K562 (cell line): ENCODE data around the gene COL11A2. TPM values are rescaled to one million over a fixed set of nuclear protein-coding genes. Genes with fewer than 3 reads are reported as not detected.

ENCODE experiments used
- ATAC-seq: fragments of 200-7000 bp; cut with Tn5 transposase; 3 replicates; pipeline ENCODE4 v1.9.1; 2020; ENCODE audit warnings: moderate library complexity
- BruUV-seq: library from RNA; stranded (reverse); fragments of 400-500 nt; replicated peaks from 2 replicates; lab custom pipeline; 2021; lab: Mats Ljungman, UMichigan
- CTCF ChIA-PET: fragments of 300-600 bp; formaldehyde crosslinking; extraction: SDS; loops from one replicate; lab custom pipeline; 2021; ENCODE audit warnings: low intra/inter-chr PET ratio; lab: Yijun Ruan, JAX
- POLR2A ChIA-PET: fragments of 300-600, 350-650 bp; sonication (Branson Sonifier 250); formaldehyde crosslinking; extraction: SDS; loops from one replicate; lab custom pipeline; 2021; ENCODE audit warnings: antibody characterized with exemption, inconsistent platforms; lab: Yijun Ruan, JAX
- DNase-seq, 4 experiments: peaks; one replicate each; pipeline versions ENCODE4 v3.0.0 to v3.0.0-alpha.2; 2011 to 2018; ENCODE audit warnings: low spot score in 3 of 4, mixed read lengths in 3 of 4; ENCODE audit errors: extremely low read depth in 1 of 4
- FAIRE-seq: peaks from 2 replicates; lab custom pipeline; 2011; peaks lifted over from hg19 to GRCh38; lab: Jason Lieb, UNC
- H2AFZ ChIP-seq: 2 replicates; pipeline ENCODE4 v1.6.0; 2011; ENCODE audit warnings: low read depth, low read length, control low read depth, inconsistent platforms
- H3K27ac ChIP-seq: fragments of 200-600 bp; 3 replicates; pipeline ENCODE4 v1.8.0; 2011; ENCODE audit warnings: low read depth, mild to moderate bottlenecking, control low read depth, inconsistent platforms, low read length, moderate library complexity, mixed read lengths; ENCODE audit errors: extremely low read depth
- H3K27me3 ChIP-seq, 2 experiments: fragments of 300-600 bp in 1 of 2; 2 replicates in 1 of 2; 3 replicates in 1 of 2; pipeline versions ENCODE4 v1.6.0 to v1.8.0; 2011; ENCODE audit warnings: inconsistent platforms in 2 of 2, low read length in 2 of 2, mild to moderate bottlenecking in 1 of 2, mixed read lengths in 1 of 2, moderate library complexity in 1 of 2; ENCODE audit not compliant: control insufficient read depth in 2 of 2, insufficient read depth in 2 of 2
- H3K36me3 ChIP-seq: fragments of 300-600 bp; 3 replicates; pipeline ENCODE4 v1.8.0; 2011; ENCODE audit warnings: mild to moderate bottlenecking, low read length, inconsistent platforms; ENCODE audit not compliant: control insufficient read depth, insufficient read depth
- H3K4me1 ChIP-seq, 2 experiments: fragments of 200-600 bp in 1 of 2; replicated peaks in 1 of 2; 2 replicates in 1 of 2; 3 replicates in 1 of 2; pipeline versions ENCODE4 v1.5.1 to v1.8.0; 2011; ENCODE audit warnings: inconsistent platforms in 2 of 2, low read length in 2 of 2, mild to moderate bottlenecking in 1 of 2, mixed read lengths in 1 of 2, moderate library complexity in 1 of 2; ENCODE audit not compliant: control insufficient read depth in 2 of 2, insufficient read depth in 2 of 2
- H3K4me2 ChIP-seq: 2 replicates; pipeline ENCODE4 v1.6.1; 2011; ENCODE audit warnings: low read length, control low read depth, inconsistent platforms, mixed read lengths; ENCODE audit not compliant: insufficient read depth
- H3K4me3 ChIP-seq: fragments of 200-600 bp; sonication (generic), shearing (Covaris generic); 2 replicates; pipeline ENCODE4 v1.5.1; 2016; ENCODE audit warnings: control low read depth, inconsistent platforms
- H3K79me2 ChIP-seq: fragments of 200-600 bp; 3 replicates; pipeline ENCODE4 v1.8.0; 2011; ENCODE audit warnings: low read length, inconsistent platforms; ENCODE audit not compliant: control insufficient read depth, insufficient read depth
- H3K9ac ChIP-seq, 2 experiments: 2 replicates each; pipeline versions ENCODE4 v1.6.0 to v1.6.1; 2011; ENCODE audit warnings: low read depth in 2 of 2, low read length in 2 of 2, control low read depth in 1 of 2, inconsistent platforms in 1 of 2, mild to moderate bottlenecking in 1 of 2, mixed read lengths in 1 of 2; ENCODE audit not compliant: insufficient read depth in 1 of 2
- H3K9me1 ChIP-seq: one replicate; pipeline ENCODE4 v1.6.0; 2011; ENCODE audit warnings: inconsistent platforms, mild to moderate bottlenecking, low read length, moderate library complexity; ENCODE audit not compliant: control insufficient read depth, insufficient read depth
- H3K9me3 ChIP-seq: replicated peaks from 2 replicates; pipeline ENCODE4 v1.5.1; 2011; ENCODE audit warnings: low read depth, low read length, inconsistent platforms; ENCODE audit not compliant: control insufficient read depth, insufficient read depth
- H4K20me1 ChIP-seq: replicated peaks from 2 replicates; pipeline ENCODE4 v1.6.1; 2011; ENCODE audit warnings: low read length, inconsistent platforms, mixed read lengths; ENCODE audit not compliant: control insufficient read depth, insufficient read depth
- COPS2 ChIP-seq: fragments of 450-650 bp; conservative IDR thresholded peaks from 2 replicates; pipeline ENCODE4 v1.6.1; 2016; ENCODE audit warnings: mild to moderate bottlenecking, moderate library complexity
- ETV5 ChIP-seq: sonication (generic); formaldehyde crosslinking; IDR thresholded peaks from 2 replicates; pipeline ENCODE4 v1.4.0; 2020; ENCODE audit warnings: low read depth, mild to moderate bottlenecking, missing genetic modification reagents
- FOXP1 ChIP-seq: sonication (generic); formaldehyde crosslinking; IDR thresholded peaks from 2 replicates; pipeline ENCODE4 v1.8.0; 2022; ENCODE audit warnings: mild to moderate bottlenecking, missing genetic modification reagents
- L3MBTL2 ChIP-seq: fragments of 450-650 bp; IDR thresholded peaks from 2 replicates; pipeline ENCODE4 v1.6.1; 2016; ENCODE audit warnings: mild to moderate bottlenecking, moderate library complexity
- MCM2 ChIP-seq: fragments of 450-650 bp; IDR thresholded peaks from 2 replicates; pipeline ENCODE4 v1.6.1; 2017; ENCODE audit warnings: low read depth, mild to moderate bottlenecking
- NFRKB ChIP-seq: fragments of 450-650 bp; IDR thresholded peaks from 2 replicates; pipeline ENCODE4 v1.6.1; 2016; ENCODE audit warnings: low read depth
- RBFOX2 ChIP-seq: fragments of 200-400 bp; formaldehyde crosslinking; IDR thresholded peaks from 2 replicates; pipeline ENCODE4 v1.6.1; 2017; ENCODE audit warnings: low read depth, mild to moderate bottlenecking, low read length, moderate library complexity
- ZBTB8A ChIP-seq: fragments of 450-650 bp; IDR thresholded peaks from 2 replicates; pipeline ENCODE4 v1.6.1; 2018; ENCODE audit warnings: mild to moderate bottlenecking, moderate library complexity; ENCODE audit not compliant: partially characterized antibody
- ZNF121 ChIP-seq: sonication (generic); formaldehyde crosslinking; conservative IDR thresholded peaks from 2 replicates; pipeline ENCODE4 v1.8.0; 2022; ENCODE audit warnings: missing genetic modification reagents
- ZNF507 ChIP-seq: conservative IDR thresholded peaks from 2 replicates; pipeline ENCODE4 v1.6.1; 2017; ENCODE audit warnings: missing genetic modification characterization, missing compliant biosample characterization
- ZNF584 ChIP-seq: fragments of 200-800 bp; sonication (Bioruptor generic); IDR thresholded peaks from 2 replicates; pipeline ENCODE4 v1.6.1; 2016; ENCODE audit warnings: low read depth, mild to moderate bottlenecking, missing genetic modification characterization, missing compliant biosample characterization
- WGBS: fragments of 100-300 bp; shearing (Covaris generic); methylation state at CpG from one replicate; pipeline ENCODE4 v1.1.6; 2016; ENCODE audit warnings: low coverage, mixed read lengths; ENCODE audit not compliant: insufficient coverage; ENCODE audit errors: missing lambda C conversion rate; 5-methylcytosine and 5-hydroxymethylcytosine counted together
- in situ Hi-C: fragments of 300-500 bp; cut with MboI; formaldehyde crosslinking; loops from 4 replicates; pipeline ENCODE4 v1.15.0; 2018; ENCODE audit warnings: inconsistent platforms, mixed read lengths
- intact Hi-C: fragments of 100-400 bp; cut with micrococcal nuclease; formaldehyde crosslinking; loops from 2 replicates; pipeline ENCODE4 v1.14.2; 2022
- polyA plus RNA-seq, 8 experiments: library from polyadenylated mRNA; depleted of rRNA in 4 of 8; stranded (reverse) in 5 of 8; unstranded in 3 of 8; fragments of >200 nt; fragmentation: Nextera tagmentation in 2 of 8; fragmentation: Illumina TruSeq in 1 of 8; extraction: Ambion mirVana in 2 of 8; extraction: Trizol in 1 of 8; gene quantifications; 2 replicates each; pipeline versions ENCODE4 v1.2.1 to v1.2.3, GENCODE V29; 2011 to 2014; ENCODE audit warnings: inconsistent platforms in 1 of 8, missing spikeins in 1 of 8
- total RNA-seq, 7 experiments: library from RNA; depleted of rRNA in 6 of 7; stranded (reverse); fragments of >200 nt in 6 of 7; fragmentation: Illumina TruSeq in 2 of 7; extraction: Trizol in 2 of 7; gene quantifications; 2 replicates each; pipeline versions ENCODE4 v1.2.1 to v1.2.3, GENCODE V29; 2011 to 2021; ENCODE audit warnings: low replicate concordance in 1 of 7
- TF ChIP-seq, protein P1 (sequence below), 2 experiments: fragments of 200-800 bp in 1 of 2; sonication (Bioruptor generic) in 1 of 2; sonication (generic) in 1 of 2; formaldehyde crosslinking in 1 of 2; IDR thresholded peaks in 1 of 2; conservative IDR thresholded peaks in 1 of 2; 2 replicates each; pipeline versions ENCODE4 v1.5.0 to v1.6.1; 2016 to 2020; ENCODE audit warnings: missing compliant biosample characterization in 1 of 2, missing genetic modification characterization in 1 of 2, missing genetic modification reagents in 1 of 2
- TF ChIP-seq, protein P2 (sequence below): fragments of 450-650 bp; IDR thresholded peaks from 2 replicates; pipeline ENCODE4 v1.6.1; 2017; ENCODE audit warnings: mild to moderate bottlenecking, moderate library complexity
- TF ChIP-seq, protein P3 (sequence below): fragments of 250-450 bp; sonication (Bioruptor Pico); IDR thresholded peaks from 2 replicates; pipeline ENCODE4 v1.4.0; 2020; ENCODE audit warnings: borderline replicate concordance
- TF ChIP-seq, protein P4 (sequence below): fragments of 200-400 bp; formaldehyde crosslinking; IDR thresholded peaks from 2 replicates; pipeline ENCODE4 v1.6.1; 2017; ENCODE audit warnings: mild to moderate bottlenecking, low read depth, low read length, moderate library complexity

The COL11A2 gene
- total and polyA plus RNA-seq, 9 of the 15 experiments (the other 6 are each of a cell fraction or from before 2014, with no cell fraction given): 0.04 to 0.35 (median 0.09) TPM; not detected in 1

DNA sequence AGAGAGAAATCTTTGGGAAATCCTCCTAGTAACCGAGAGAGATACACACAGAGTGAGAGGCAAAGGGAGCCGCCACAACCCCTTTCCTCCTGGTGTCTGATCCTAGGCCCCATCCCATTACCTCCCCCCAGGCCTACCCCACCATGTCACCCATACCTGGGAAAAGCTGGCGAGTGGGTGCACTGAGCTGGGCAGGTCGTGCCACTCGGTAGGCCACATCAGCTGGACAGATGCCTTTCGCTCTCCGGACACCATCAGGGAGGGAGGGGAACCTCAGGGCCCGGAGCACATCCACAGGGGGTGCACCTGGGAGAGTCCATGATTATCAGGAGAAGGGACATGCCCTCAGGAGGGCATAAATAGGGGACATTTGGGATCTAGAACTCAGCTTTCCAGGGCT, 3.1 kb downstream of the COL11A2 start:
- in situ Hi-C loops: no loop called here
- no peak for ATAC-seq
- H3K79me2 ChIP-seq: no peaks in the 10 kb centered on the region
- POLR2A ChIA-PET: interaction anchor here (1.2 kb wide), 2 partner anchors 82 to 217 kb away, joined by 3 to 4 read pairs; partner anchors contain the start of genes RPS18 and VPS52
- no peak for DNase-seq
- WGBS: 7% methylated on average over 6 of the region's 8 CpGs
- peaks cover 3% of the 10 kb centered on the region; the same call in 1 of the 3 replicates for H3K36me3 ChIP-seq
- H3K4me3 ChIP-seq: no peak overlapping the region
- H3K9me3 ChIP-seq: no peaks in the 10 kb centered on the region
- BruUV-seq: no TSS peak
- peaks cover 27 to 33% of the 10 kb centered on the region in 2 experiments; a peak in 4 of 5 replicates for H3K27me3 ChIP-seq
- no peaks in the 10 kb centered on the region for H4K20me1 ChIP-seq
- no peaks in the 10 kb centered on the region for H3K9me1 ChIP-seq
- H3K4me2 ChIP-seq: no peak overlapping the region
- peaks cover 0 to 21% of the 10 kb centered on the region in 2 experiments; a peak in 3 of 5 replicates for H3K4me1 ChIP-seq
- no peak overlapping the region for H2AFZ ChIP-seq
- FAIRE-seq: no peak
- intact Hi-C loops: no loop called here
- H3K9ac ChIP-seq: 0 out of 4 replicates have a peak overlapping the region, but pooled peaks of 1 of the 2 experiments have one; percentile 54
- H3K27ac ChIP-seq: no peak overlapping the region
- CTCF ChIA-PET: no interaction called here
- TF ChIP-seq COPS2 (no peak), MCM2 (no peak), ZBTB8A (no peak), ETV5 (CRISPR knock-in tag) (no peak), ZNF507 (tag) (no peak), ZNF584 (no peak), FOXP1 (CRISPR knock-in tag) (no peak), RBFOX2 (no peak), L3MBTL2 (no peak), NFRKB (no peak), ZNF121 (CRISPR knock-in tag) (no peak)
- TF ChIP-seq, protein P1, sequence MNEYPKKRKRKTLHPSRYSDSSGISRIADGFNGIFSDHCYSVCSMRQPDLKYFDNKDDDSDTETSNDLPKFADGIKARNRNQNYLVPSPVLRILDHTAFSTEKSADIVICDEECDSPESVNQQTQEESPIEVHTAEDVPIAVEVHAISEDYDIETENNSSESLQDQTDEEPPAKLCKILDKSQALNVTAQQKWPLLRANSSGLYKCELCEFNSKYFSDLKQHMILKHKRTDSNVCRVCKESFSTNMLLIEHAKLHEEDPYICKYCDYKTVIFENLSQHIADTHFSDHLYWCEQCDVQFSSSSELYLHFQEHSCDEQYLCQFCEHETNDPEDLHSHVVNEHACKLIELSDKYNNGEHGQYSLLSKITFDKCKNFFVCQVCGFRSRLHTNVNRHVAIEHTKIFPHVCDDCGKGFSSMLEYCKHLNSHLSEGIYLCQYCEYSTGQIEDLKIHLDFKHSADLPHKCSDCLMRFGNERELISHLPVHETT (CRISPR knock-in tag; conservative IDR thresholded peaks at IDR 0.05 in 1 of 2, IDR thresholded peaks at IDR 0.05 in 1 of 2): no peak
- TF ChIP-seq, protein P2, sequence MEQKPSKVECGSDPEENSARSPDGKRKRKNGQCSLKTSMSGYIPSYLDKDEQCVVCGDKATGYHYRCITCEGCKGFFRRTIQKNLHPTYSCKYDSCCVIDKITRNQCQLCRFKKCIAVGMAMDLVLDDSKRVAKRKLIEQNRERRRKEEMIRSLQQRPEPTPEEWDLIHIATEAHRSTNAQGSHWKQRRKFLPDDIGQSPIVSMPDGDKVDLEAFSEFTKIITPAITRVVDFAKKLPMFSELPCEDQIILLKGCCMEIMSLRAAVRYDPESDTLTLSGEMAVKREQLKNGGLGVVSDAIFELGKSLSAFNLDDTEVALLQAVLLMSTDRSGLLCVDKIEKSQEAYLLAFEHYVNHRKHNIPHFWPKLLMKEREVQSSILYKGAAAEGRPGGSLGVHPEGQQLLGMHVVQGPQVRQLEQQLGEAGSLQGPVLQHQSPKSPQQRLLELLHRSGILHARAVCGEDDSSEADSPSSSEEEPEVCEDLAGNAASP: no peak
- TF ChIP-seq, protein P3, sequence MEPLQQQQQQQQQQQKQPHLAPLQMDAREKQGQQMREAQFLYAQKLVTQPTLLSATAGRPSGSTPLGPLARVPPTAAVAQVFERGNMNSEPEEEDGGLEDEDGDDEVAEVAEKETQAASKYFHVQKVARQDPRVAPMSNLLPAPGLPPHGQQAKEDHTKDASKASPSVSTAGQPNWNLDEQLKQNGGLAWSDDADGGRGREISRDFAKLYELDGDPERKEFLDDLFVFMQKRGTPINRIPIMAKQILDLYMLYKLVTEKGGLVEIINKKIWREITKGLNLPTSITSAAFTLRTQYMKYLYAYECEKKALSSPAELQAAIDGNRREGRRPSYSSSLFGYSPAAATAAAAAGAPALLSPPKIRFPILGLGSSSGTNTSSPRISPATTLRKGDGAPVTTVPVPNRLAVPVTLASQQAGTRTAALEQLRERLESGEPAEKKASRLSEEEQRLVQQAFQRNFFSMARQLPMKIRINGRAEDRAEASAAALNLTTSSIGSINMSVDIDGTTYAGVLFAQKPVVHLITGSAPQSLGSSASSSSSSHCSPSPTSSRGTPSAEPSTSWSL (CRISPR knock-in tag): no peak
- TF ChIP-seq, protein P4, sequence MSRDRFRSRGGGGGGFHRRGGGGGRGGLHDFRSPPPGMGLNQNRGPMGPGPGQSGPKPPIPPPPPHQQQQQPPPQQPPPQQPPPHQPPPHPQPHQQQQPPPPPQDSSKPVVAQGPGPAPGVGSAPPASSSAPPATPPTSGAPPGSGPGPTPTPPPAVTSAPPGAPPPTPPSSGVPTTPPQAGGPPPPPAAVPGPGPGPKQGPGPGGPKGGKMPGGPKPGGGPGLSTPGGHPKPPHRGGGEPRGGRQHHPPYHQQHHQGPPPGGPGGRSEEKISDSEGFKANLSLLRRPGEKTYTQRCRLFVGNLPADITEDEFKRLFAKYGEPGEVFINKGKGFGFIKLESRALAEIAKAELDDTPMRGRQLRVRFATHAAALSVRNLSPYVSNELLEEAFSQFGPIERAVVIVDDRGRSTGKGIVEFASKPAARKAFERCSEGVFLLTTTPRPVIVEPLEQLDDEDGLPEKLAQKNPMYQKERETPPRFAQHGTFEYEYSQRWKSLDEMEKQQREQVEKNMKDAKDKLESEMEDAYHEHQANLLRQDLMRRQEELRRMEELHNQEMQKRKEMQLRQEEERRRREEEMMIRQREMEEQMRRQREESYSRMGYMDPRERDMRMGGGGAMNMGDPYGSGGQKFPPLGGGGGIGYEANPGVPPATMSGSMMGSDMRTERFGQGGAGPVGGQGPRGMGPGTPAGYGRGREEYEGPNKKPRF: no peak
